Measurements from ENCODE around the gene PPP2R5A.
"Not testable (repeated sequence)": the region's sequence is repeated elsewhere in the genome, so short reads cannot be mapped to it uniquely, and the experiment has no call there.

The PPP2R5A gene

DNA sequence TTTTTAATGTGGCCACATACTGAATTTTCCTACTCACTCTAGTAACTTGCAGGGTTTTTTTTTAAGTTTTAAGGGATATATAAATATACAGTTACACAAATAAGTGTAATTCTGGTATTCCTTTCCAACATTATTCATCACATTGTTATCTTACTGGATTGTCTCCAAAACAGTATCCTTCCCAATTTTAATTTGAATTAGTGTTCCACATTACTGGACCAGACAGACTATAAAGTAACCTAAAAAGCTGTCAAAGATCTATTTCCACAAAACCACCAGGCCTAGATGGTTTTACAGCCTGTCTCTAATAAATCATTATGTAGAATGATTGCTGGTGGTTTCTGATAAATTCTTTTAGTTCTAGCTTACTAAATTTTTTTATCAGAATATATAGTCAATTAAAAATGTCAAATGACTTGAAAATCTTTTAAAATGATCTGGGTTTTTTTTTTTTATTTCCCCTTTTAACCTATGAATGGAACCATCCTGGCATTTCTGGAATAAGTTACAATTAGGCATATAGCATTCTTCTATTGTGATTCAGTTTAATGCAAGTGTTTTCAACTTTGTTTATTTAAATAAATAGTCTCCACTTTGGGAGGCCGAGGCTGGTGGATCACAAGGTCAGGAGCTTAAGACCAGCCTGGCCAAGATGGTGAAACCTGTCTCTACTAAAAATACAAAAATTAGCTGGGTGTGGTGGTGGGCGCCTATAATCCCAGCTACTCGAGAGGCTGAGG lies 70.2 kb downstream of the PPP2R5A start:
- no peak for DNase-seq (ENCODE audit: low read depth)

GRCh38 chr1:212359794-212360479 lies 74.7 kb downstream of the PPP2R5A start:
- DNase-seq (ENCODE audit: low read depth): no peak

GRCh38 chr1:212364985-212365384 lies 79.8 kb downstream of the PPP2R5A start:
- no peak for DNase-seq (ENCODE audit: low read depth)

- DNase-seq (ENCODE audit: low read depth): no peak
These were observed 81.7 kb downstream of the PPP2R5A start for GRCh38 chr1:212366901-212367300.

DNA sequence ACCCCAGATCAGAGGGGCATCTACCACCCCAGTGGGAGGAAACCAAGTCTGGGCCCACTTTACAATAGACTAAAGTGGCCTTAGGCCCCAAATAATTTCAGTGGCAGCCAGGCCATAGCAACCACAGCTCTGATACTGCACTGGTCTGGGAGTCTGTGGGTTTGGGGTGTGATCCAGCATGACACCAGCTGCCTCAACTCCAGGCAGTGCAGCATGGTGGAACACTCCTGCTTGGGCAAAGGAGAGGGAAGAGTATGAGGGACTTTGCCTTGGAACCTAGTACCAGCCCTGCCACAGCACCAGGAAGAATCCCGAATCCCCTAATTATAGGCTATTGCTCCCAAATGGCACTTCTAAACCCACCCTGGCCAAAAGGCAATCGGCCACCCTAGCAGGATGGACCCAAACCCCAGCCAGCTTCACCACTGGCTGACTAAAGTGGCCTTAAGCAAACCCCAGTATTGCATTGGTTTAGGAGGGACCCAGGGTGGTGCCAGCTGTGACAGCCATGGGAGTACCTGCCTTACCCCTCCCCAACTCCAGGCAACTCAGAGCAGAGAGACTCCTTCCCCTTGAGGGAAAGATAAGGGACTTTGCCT lies 82.4 kb downstream of the PPP2R5A start:
- DNase-seq (ENCODE audit: low read depth): no peak

GRCh38 chr1:212368073-212368484 lies 82.9 kb downstream of the PPP2R5A start:
- no peak for DNase-seq (ENCODE audit: low read depth)

GRCh38 chr1:212375986-212376385 lies 90.8 kb downstream of the PPP2R5A start:
- DNase-seq (ENCODE audit: low read depth): no peak

- DNase-seq (ENCODE audit: low read depth): no peak
These were observed 92.4 kb downstream of the PPP2R5A start for GRCh38 chr1:212377644-212378043.

DNA sequence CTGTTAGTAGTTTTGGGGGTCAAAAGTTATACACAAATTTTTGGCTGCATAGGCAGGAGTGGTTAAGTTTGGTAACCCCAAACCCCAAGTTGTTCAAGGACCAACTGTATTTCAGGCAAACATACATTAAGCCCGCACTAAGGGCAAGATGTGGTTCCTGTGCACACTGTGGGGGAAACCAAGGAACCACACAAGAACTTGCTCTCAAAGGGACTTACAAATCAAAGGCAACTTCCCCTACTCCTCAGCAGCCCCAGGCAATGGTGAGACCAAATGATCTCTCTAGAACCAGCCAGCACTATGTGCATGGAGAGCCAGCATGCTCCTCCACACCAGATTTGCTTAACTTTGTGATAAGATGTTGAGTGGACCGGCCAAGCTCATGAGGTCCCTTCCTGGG lies 94.2 kb downstream of the PPP2R5A start:
- DNase-seq (ENCODE audit: low read depth): no peak

- no peak for DNase-seq (ENCODE audit: low read depth)
These were observed 96.3 kb downstream of the PPP2R5A start for GRCh38 chr1:212381397-212382035.

DNA sequence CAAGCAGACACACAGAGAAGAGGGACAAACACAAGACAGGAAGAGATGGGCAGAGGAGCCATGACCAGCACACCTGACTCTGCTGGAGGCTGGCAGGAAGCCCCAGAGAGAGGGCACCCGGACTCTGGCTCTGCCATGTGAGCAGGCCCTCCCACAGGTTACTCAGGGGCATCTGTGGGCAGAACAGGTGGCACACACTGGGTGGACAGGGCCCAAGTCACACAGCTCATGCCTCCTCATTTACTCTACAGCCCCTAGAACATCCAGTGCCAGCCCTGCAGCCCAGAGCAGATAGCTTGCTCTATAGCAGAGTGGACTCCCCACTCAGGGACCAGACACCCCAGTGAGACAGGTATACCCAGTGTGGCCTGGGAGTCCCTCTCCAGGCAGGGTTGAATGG lies 100.8 kb downstream of the PPP2R5A start:
- no peak for DNase-seq (ENCODE audit: low read depth)

- DNase-seq (ENCODE audit: low read depth): no peak
These were observed 103.9 kb downstream of the PPP2R5A start for GRCh38 chr1:212388985-212389716.

GRCh38 chr1:212395678-212396437 lies 110.6 kb downstream of the PPP2R5A start:
- not testable (repeated sequence) for DNase-seq (ENCODE audit: low read depth)

- DNase-seq (ENCODE audit: low read depth): no peak
These were observed 111.4 kb downstream of the PPP2R5A start for GRCh38 chr1:212396638-212397037.

DNA sequence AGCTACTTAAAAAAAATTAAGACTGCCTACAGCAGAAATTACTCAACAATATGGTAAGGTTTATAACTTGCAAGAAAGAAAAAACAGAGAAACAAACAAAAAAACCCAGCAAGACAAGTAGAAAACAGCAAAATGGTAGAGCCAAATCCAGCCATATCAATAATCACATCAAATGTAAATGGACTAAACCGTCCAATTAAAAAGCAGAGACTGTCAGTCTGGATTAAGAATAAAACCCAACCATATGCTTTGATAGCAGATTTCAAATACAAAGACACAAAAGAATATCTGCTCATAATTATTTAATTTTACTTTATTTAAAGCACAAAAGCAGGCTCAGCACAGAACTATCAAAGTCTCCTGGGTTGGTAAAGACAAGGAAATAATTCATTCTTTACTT lies 112.0 kb downstream of the PPP2R5A start:
- DNase-seq (ENCODE audit: low read depth): no peak

- DNase-seq (ENCODE audit: low read depth): no peak
These were observed 115.8 kb downstream of the PPP2R5A start for GRCh38 chr1:212401042-212401441.

DNA sequence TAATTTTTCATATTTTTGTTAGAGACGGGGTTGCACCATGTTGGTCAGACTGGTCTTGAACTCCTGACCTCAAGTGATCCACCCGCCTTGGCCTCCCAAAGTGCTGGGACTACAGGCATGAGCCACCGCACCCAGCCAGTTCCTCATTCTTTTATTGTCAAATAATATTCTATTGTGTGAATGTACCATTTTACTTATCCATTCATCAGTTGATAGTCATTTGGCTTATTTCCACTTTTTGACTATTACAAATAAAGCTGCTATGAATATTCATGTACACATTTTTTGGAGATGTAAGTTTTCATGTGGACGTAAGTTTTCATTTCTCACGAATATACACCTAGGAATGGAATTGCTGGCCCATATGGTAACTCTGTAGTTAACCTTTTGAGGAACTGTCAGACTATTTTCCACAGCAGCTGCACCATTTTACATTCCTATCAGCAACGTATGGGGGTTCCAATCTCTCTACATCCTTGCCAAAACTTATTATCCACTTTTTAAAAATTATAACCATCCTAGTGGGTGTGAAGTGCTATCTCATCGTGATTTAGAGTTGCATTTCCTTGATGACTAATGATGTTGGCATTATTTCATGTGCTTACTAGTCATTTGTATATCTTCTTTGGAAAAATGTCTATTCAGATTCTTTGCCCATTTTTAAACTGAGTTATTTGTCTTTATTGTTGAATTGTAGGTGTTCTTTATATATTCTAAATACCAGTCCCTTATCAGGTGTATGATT lies 116.8 kb downstream of the PPP2R5A start:
- DNase-seq (ENCODE audit: low read depth): peak; percentile 13

DNA sequence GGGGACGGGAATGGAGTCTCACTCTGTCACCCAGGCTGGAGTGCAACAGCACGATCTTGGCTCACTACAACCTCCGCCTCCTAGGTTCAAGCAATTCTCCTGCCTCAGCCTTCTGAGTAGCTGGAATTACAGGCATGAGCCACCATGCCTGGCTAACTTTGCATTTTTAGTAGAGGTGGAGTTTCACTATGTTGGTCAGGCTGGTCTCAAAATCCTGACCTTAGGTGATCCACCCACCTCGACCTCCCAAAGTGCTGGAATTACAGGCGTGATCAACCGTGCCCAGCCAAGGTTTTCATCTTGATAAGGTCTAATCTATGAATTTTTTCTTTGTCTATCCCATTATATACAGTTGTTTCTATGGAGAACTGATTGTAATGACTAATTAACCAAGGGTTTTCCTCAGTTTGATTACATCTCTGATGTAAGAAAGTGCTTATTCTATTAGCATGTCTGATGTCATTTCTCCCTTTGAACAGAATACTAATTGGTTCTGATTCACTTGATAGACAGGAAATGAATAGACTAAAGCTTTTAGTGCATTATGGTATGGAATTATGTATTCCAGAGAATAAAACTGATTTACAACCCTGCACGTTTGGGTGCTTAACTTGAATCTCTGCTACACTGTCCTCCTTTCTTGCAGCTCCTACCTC lies 117.6 kb downstream of the PPP2R5A start:
- no peak for DNase-seq (ENCODE audit: low read depth)

GRCh38 chr1:212410231-212410820 lies 125.1 kb downstream of the PPP2R5A start:
- DNase-seq (ENCODE audit: low read depth): no peak
